GM12872 (cell line): ENCODE data around the gene OR5D18.

Experiments used
- CTCF ChIP-seq: IDR thresholded peaks from 3 replicates; pipeline ENCODE4 v1.5.1; 2011; ENCODE audit warnings: low read depth, mild to moderate bottlenecking, low read length, moderate library complexity; ENCODE audit not compliant: insufficient read depth

Gene OR5D18

GRCh38 chr11:55826919-55827318, 7.5 kb downstream of the OR5D18 start, which contains the start of gene OR5L2:
Gene OR5L2, plus strand, starts transcription at chr11:55827219. Its CDS starts 0 bp downstream, at chr11:55827219.
- TF ChIP-seq CTCF = no peak

- TF ChIP-seq CTCF = no peak
These were observed 19.0 kb downstream of the OR5D18 start, which contains the start of gene OR5D16 for GRCh38 chr11:55838452-55838851. Gene OR5D16, plus strand, starts transcription at chr11:55838752. Its CDS starts 0 bp downstream, at chr11:55838752.

GRCh38 chr11:55847453-55847852, 28.0 kb downstream of the OR5D18 start:
- TF ChIP-seq CTCF = no peak

- no peak for TF ChIP-seq CTCF
These were observed 29.6 kb downstream of the OR5D18 start for GRCh38 chr11:55849037-55849436.

- TF ChIP-seq CTCF = no peak
These were observed 32.7 kb downstream of the OR5D18 start for GRCh38 chr11:55852141-55852540.

- no peak for TF ChIP-seq CTCF
These were observed 35.3 kb downstream of the OR5D18 start for GRCh38 chr11:55854704-55855103.
